GM19452 (cell line): Measurements from ENCODE around the gene GORAB.

Experiments used
- ATAC-seq: cut with Tn5 transposase; IDR thresholded peaks from one replicate; pipeline ENCODE4 v1.9.1; 2021; ENCODE audit not compliant: unreplicated experiment

Gene GORAB

GRCh38 chr1:170590921-170591705 is 59.1 kb downstream of the GORAB start:
- no peak for ATAC-seq

- ATAC-seq, result no peak
These were observed 60.7 kb downstream of the GORAB start for GRCh38 chr1:170592591-170593111.

GRCh38 chr1:170593173-170594011 is 61.4 kb downstream of the GORAB start:
- ATAC-seq, result no peak

GRCh38 chr1:170594066-170594626 is 62.2 kb downstream of the GORAB start:
- no peak for ATAC-seq

GRCh38 chr1:170596701-170597100 is 64.7 kb downstream of the GORAB start:
- ATAC-seq, result no peak

GRCh38 chr1:170598618-170599017 is 66.7 kb downstream of the GORAB start:
- no peak for ATAC-seq

- ATAC-seq, result no peak
These were observed 67.1 kb downstream of the GORAB start for GRCh38 chr1:170599033-170599432.

GRCh38 chr1:170601866-170602265 is 69.9 kb downstream of the GORAB start:
- no peak for ATAC-seq
